Stimulated activated CD4-positive, alpha-beta T cell treated with anti-CD3 and anti-CD28 coated beads, Interleukin-15, amount 100 ng/mL, for 48 hours (primary cell): ENCODE measurements around the gene DGKB.

ENCODE experiments used
- DNase-seq, 2 donors: peaks; one replicate each; pipeline ENCODE4 v3.0.0-alpha.2; 2020; ENCODE audit warnings: low read depth in 2 of 2

Gene DGKB

DNA sequence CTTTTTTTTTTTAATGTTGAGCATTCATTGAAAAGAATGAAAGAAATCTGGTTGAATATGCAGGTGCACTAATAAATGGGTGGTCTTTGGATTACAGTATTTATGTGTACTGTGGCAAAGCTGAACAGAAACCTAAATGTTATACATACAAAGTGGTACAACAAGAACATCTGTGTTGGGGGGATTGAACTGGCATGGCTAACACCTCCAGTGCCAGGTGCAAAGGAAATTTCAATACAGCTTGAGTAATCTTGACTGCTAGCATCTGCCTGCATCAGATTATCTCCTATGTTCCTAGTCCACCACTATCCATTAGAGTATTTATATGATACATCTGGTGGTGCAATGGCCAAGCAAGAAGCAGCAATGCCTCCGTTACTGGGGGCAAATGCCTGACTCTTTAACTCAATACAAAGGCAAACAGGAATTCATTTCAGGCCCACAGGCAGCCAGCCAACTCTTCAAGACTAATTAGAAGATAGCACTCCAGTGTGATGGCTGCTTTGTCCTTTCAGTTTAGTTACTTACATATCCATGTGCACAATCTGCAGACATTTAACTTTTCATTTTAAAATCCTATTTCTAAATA is 692.6 kb downstream of the DGKB start:
- no peak for DNase-seq

DNA sequence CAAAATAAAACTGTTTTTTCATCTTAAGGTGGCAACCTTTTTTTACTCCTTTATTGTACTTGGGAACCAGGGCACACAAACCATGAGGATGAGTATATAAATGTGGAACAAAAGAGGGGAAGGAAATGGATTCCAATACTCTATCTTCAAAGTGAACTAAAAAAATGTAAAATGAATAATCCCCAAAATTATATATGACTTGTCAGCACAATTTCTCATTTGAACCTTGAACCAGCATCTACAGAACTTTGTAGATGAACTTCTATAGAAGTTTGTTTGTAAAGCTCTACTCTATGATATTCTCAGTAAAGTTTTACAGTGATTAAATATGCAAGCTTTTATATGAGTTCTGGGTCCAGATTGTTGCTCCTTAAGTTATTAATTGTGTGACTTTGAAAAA is 694.8 kb downstream of the DGKB start:
- no peak for DNase-seq

DNA sequence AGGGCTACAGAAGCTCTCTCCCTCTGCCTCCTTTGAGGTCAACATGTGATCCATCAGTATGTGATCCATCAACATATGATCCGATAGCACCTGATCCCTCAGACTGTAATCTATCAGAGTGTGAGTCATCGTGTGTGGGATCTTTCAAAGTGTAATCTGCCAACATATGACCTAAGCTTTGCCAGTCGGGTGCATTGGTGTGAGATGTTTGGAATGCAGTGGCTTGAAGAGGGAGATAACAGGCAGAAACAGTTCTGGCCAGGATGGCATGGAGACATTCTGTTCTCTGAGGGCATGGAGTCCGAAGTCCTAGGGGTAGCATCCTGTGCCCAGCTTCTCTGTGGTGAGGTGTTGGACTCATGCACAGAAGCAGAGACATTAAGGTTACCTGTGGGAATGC is 695.4 kb downstream of the DGKB start:
- DNase-seq = no peak

DNA sequence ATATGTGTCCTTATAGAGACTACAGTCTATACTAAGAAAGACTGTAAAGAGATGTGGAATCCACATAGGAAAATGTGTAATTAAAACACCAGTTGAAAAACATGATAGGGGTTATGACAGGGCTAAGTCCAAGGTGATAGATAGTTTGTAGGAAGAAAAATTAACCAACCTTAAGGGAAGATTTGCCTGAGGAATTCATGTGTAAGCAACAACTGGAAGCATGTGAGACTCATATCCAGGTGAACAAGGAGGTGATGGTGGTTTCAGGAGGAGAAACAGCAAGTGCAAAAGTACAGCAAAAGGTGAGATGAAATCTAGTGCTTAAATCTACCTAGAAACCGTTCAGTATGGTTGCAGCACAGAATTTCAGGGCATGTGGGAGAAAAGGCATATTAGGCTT is 696.4 kb downstream of the DGKB start:
- no peak for DNase-seq

DNA sequence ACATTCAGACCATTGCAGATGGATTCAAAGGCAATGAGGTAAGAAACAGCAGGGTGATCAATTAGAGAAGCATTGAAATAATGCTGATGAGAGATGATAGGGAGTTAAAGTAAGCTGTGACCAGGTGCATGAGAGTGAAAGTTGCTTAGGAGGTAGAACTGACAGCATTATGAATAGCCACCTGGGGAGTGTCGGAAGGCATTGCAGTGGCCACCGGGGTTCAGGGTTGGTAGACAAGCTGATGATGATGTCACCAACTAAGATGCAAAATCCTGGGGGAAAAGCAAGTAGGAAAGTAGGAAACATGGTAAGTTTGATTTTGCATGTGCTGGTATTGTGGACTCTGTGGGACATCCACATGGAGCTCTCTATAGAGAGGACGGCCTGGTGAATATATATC is 701.2 kb downstream of the DGKB start:
- no peak for DNase-seq

DNA sequence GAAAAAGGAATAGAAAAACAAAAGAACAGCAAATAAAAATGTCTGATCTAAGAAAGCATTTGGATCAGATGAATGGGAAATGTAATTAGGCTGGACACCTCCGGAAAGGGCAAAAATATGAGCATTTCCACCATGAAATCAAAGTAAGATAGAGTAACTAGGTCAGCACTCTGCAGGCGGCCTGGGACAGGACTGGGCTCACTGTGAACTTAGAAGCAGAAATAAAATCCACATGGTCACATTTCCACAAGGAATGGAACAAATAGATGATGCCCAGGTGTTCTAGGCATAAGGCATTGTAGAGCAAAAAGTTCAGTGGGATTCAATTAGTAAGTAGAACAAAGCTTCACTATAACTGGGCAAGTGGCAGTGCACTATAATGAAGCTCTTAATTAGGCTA is 703.2 kb downstream of the DGKB start:
- DNase-seq = no peak

DNA sequence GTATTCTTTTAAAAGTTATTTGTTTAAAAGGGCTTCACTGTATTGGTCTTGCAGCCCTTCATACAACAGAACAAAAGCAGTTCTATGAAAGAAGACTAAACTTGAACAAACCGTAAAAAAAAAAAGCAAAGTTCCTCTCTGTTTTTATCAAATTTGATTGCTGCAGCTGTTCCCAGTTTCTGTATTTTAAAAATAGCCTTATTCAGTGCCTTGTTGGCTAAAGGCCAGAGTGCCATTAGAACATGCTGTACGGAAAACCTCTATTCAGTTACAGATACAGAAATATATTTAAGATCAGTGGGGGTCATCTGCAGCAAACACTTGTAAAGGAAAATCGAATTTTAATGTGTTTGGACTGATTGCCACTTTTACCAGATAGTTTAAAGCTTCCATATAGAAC is 705.3 kb downstream of the DGKB start:
- DNase-seq = no peak

DNA sequence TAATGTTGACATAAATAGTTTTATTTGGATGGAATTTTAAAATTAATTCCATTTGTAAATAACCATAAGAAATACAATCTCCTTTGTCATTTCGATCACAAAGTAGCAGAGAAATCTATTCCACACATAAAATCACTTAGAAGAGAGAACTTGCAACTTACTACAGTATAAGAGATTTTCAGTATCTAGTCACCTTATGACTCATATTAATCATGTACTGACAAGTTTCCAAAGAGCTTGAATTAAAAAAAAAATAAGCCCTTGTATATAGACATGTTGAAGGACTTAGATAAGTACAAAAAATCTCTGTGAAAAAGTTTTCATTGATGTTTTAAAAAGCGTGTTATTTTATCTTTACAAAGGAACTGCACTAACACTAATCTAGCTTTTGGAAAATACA is 706.0 kb downstream of the DGKB start:
- no peak for DNase-seq

DNA sequence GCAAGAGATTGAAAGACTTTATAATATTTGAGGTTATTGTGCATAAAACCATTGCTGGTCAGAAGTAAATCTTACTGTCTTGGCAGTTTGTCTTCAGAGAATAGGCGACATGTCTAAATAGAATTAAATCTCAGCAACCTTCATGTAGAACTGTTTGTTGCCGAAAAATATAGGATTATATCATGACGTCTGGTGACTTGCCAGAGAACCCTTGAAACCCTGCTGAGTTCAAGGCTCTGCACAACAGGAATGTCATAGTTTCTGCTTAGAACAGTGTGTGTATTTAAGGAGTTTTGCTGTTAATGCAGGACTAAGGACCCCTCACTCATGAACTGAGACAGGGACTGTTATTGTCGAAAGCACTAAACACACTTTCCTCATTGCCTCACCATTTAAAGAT is 706.7 kb downstream of the DGKB start:
- no peak for DNase-seq

DNA sequence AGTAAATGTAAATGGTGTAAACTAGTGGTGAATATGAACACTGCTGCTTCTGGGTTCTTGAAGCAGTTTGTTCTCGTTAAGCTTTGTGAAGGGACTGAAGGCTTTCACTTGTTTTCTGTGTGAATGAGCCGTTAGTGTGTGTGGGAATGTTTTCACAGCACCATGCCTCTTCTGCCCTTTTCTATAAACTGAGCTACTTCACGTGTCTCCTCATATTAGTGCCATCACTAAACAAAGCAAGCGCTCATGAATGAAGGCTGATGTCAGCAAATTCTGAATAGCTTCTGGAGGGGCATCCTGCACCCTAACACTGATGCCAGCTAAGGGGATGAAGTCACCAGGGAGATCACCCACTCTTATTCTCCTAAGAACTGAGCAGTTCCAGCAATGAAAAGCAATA is 707.5 kb downstream of the DGKB start:
- no peak for DNase-seq

DNA sequence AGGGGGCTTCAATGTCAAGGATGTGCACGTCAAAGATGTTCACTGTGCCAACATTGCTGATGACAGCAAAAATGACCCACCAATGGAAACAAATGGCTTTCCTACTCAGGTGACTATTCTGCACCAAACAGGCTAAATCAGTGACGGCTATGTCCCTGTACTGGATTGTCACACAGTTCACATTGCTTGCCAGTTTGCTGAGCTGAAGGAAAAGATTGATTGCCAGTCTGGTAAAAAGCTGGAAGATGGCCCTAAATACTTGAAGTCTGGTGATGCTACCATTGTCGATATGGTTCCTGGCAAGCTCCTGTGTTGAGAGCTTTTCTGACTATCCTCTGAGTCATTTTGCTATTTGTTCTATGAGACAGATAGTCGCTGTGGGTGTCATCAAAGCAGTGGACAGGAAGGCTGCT is 710.9 kb downstream of the DGKB start:
- no peak for DNase-seq

DNA sequence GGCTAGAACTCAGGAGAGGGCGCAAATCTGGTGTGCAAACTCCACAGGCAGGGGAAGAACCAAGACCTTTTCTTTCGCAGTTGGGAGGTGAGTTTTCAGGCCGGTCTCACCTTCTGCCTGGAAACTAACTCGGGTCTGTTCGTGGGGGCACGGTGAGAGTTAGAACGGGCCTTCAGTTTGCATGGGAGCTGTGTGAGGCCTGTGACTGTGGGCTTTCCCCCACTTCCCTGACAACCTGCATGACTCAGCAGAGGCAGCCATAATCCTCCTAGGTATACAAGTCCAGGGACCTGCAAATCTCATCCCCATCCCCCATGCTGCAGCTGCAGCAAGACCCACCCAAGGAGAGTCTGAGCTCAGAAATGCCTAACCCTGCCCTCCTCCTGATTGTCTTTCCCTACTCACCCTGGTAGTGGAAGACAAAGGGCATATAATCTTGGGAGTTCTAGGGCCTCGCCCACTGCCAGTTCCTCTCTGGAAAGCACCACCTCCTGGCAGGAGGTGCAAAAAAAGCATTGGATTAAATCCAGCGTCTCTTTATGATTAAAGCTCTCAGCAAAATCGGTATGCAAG is 718.2 kb downstream of the DGKB start:
- no peak for DNase-seq

DNA sequence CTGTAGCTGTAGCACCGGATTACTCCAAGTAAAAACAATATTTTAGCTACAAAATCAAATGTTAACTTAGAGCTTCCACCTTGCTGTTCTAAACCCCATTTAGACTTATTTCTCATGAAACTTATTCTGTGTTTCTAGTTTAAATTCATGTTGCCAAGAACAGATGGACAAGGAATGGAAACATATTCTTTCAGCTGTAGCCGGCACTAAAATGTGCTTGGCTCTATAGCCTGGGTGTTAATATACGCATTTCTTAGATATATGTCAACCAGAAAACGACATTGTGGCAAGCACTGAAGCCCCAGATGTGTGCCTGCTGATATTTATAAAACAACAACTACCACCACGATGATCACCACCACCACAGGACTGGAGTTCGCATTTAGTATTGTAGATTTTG is 722.8 kb downstream of the DGKB start:
- no peak for DNase-seq

DNA sequence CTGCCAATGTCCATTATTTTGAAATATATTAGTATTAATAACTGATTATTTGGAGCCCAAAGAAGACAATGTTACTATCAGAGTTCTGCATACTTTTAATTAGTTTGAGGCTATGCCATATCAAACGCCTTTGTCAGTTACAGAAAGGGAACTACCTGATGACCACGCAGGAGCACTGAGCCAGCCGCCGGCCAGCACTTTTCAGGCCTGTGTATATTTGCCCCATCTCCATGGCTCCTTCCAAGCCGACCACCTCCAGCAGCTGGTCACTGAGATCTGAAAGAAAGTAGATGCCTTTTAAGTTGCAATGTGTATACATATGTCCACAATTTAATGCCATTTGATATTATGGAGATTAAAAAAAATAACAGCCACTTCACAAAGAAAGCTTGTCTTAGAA is 724.7 kb downstream of the DGKB start:
- no peak for DNase-seq

DNA sequence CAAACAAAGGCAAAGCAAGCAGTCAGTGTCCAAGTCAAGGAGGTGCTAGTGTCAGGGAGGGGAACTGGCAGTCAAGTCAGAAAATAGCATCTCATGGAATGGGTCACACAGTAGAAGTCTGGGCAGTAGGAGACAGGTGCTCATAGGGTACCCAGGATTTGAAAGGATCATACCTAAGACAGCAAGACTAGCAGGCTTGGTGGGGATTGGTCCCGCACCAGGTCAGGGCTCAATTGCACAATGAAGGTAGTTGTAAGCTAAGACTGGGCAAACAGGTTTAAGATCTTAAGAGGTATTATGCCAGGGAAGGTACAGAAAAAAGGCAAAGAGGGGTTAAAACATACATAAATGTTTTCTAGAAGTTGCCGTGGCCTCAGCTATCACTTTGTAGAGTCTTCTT is 731.7 kb downstream of the DGKB start:
- DNase-seq = no peak

DNA sequence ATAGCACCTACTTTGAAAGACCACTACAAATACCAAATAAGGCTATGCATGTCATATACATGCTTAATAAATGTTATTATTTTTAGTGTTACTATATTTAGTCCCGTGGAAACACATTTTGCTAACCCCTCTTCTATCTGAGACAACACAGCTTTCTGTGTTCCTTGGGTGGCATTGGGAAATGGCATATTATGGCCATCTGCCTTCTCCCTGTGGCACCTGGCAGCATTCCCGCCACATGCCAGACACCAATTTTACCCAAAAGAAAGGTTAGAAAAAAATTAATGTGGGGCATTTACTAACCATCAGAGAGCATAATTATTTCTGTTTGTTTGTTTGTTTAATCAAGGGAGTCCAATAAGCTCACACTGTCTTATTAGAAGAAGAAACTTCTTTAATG is 744.4 kb downstream of the DGKB start:
- DNase-seq = no peak

DNA sequence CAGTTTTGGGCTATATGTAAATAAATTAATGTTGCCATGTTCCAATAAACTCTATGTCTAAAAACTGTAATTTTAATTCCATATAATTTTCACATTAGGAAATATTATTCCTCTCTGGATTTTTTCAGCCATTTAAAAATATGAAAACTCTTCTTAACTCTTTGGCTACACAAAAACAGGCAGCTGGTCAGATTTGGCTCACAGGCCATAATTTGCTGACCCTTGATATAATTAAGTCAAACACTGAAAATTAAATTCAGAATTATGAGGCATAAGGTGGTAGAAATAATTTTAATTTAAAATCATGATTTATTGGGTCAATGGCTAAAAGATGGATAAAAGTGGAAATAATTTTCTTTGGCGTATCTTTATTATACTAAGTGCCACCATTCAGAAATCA is 746.1 kb downstream of the DGKB start:
- no peak for DNase-seq

DNA sequence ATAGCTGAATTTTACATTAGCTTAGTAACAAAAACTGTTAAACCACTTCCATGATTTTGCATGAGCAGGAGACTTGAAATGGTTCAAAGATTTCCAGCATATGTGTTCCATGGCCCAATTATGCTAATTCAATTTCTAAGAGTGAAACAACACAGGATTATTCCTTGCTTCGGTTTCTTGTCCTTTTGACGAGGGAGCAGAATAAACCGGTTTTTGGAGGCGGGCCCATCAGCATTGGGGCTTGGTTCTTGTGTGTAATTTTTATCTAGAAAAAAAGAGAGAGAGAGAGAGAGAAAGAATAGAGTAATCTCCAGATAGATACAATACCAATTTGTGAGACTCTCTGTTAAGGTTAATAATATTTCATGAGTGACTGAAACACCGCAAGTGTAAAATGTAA is 753.6 kb downstream of the DGKB start:
- no peak for DNase-seq

DNA sequence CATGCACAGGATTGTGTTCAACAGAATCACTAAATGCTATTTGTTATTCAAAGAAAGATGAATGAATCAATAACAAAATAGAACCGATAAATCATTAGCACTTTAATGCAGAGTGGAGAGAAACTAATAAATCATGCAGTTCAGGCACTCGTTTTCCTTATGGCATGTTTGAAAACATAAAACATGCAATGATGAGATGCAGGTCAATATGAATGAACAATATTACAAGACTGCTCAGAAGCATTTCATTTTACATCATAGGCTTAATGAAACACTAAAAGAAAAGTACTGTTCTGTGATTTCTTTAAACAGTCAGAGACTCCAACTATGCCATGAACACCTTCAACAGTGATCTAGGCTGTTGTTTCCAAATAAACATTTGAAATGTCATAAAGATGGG is 755.0 kb downstream of the DGKB start:
- DNase-seq = no peak

DNA sequence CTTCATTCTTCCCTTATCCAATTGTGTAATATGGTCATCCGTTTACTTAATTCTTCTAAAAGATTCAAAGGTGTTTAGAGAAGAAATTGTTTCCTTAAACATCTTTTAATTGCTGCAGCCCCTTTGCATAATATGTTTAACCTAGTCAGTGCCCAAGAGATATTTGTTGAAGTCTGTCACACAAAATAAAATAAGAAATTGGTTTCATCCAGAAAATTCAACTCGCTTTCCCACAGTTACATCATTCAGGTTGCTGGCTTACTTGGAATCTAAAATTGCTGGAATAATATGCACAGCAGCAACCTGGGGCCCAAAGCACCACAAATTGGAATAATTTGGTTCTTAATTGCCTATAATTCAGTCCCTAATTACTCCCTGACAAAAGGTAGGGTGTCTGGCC is 758.0 kb downstream of the DGKB start:
- DNase-seq = no peak

DNA sequence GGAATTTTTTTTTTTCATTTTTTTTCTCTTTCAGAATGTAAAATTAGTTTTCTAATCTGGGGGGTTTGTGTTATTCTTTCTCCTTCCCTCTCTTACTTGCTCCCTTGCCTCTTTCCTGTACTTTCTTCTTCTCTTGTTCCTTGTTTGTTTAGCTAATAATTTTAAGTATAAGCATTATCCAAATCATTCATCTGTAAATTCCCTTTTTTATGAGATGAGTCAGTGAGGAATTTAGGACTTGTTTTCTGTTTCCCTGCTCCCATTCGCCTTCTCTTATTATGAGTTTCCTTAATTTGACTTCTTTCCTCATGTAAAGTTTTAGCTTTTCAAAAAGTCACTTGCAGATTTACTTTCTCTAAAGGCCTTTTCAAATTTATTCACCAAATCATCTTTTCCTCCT is 758.4 kb downstream of the DGKB start:
- DNase-seq = no peak

DNA sequence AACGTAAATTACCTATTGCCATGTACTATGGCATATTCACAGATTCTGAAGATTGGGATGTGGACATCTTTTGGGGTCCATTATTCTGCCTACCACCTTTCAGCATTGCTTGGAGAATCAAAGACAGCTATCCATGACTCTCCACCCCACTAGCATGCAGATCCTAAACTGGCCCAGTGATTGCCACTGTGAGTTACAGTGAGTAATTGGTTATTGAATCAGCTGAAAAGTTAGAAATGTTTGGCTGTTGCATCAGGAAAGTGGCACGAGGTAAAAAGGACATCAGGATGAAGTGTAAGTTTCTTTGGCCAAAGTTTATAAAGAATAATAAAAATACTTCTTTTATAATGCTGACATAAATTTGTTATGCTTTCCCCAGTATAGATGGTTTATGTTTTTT is 764.9 kb downstream of the DGKB start:
- DNase-seq = no peak

DNA sequence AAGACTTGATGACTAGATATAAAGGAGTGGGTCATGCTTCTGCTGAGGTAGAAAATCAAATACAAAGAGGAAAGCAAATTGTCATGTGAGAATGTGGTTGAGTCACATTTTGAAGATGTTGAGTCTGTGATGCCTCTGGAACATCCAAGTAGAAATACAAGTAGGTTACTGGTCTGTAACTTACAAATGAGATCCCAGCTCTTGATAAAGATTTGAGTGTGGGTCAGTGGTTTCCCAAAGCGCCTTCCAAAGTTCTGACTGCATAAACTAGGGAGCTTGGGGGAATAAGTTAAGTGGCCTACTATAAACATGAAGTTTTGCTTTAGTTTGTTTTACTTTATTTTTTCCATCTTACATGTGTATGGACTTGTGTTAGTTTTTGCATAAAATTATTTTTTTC is 768.8 kb downstream of the DGKB start:
- no peak for DNase-seq

DNA sequence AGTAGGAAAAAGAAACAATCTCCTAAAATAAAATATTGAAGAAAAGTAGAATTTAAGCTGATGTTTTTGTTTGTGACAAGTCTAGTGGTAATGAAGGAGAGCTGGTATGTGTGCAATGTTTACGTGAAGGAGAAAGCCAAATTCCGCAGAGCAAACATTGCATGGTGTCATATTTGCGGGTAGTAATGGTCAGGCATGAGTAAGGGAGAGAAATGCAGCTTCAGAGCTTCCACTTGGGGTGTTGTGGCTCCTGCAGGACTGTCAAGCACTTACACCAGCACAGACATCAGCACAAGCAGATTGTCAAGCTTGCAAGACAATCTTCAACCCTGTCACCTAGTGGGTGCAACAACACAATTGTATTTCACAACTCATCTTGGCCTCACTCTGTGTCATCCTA is 776.6 kb downstream of the DGKB start:
- no peak for DNase-seq
